NB4 (cell line): ENCODE measurements around the gene SCMH1.

ENCODE experiments used
- DNase-seq: peaks from one replicate; pipeline ENCODE4 v3.0.0; 2010; ENCODE audit warnings: low read depth
- H3K4me3 ChIP-seq: one replicate; pipeline ENCODE4 v1.5.1; 2011; ENCODE audit warnings: mild to moderate bottlenecking, low read depth, low read length, moderate library complexity
- MYC ChIP-seq: IDR thresholded peaks from 2 replicates; pipeline ENCODE4 v1.6.1; 2011; ENCODE audit warnings: low read depth, low read length
- POLR2A ChIP-seq: IDR thresholded peaks from 2 replicates; pipeline ENCODE4 v1.6.1; 2011; ENCODE audit warnings: mild to moderate bottlenecking; ENCODE audit not compliant: insufficient read length; ENCODE audit errors: extremely low read depth
- TF ChIP-seq, protein P1 (sequence below): IDR thresholded peaks from 2 replicates; pipeline ENCODE4 v1.6.1; 2011; ENCODE audit warnings: low read depth, low read length
- TF ChIP-seq, protein P2 (sequence below): IDR thresholded peaks from one replicate; pipeline ENCODE4 v1.5.1; 2012; ENCODE audit warnings: low read depth, low read length

Gene SCMH1

DNA sequence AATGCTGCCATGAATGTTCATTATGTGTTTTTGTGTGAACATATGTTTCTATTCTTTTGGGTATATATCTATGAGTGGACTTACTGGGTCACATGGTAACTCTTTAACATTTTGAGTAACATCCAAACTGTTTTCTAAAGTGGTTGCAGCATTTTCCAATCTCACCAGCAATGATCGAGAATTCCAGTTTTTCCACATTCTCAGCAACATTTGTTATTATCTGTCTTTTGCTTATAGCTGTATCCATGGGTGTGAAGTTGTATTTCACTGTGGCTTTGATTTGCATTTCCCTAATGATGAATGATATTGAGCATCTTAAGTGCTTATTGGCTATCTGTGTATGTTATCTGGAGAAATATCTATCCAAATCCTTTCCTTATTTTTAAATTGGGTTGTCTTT, 131.4 kb downstream of the SCMH1 start:
- H3K4me3 ChIP-seq, result no peak overlapping the region
- TF ChIP-seq, protein P1, sequence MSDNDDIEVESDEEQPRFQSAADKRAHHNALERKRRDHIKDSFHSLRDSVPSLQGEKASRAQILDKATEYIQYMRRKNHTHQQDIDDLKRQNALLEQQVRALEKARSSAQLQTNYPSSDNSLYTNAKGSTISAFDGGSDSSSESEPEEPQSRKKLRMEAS, result no peak
- TF ChIP-seq POLR2A (no peak), MYC (no peak)
- TF ChIP-seq, protein P2, sequence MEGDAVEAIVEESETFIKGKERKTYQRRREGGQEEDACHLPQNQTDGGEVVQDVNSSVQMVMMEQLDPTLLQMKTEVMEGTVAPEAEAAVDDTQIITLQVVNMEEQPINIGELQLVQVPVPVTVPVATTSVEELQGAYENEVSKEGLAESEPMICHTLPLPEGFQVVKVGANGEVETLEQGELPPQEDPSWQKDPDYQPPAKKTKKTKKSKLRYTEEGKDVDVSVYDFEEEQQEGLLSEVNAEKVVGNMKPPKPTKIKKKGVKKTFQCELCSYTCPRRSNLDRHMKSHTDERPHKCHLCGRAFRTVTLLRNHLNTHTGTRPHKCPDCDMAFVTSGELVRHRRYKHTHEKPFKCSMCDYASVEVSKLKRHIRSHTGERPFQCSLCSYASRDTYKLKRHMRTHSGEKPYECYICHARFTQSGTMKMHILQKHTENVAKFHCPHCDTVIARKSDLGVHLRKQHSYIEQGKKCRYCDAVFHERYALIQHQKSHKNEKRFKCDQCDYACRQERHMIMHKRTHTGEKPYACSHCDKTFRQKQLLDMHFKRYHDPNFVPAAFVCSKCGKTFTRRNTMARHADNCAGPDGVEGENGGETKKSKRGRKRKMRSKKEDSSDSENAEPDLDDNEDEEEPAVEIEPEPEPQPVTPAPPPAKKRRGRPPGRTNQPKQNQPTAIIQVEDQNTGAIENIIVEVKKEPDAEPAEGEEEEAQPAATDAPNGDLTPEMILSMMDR, result no peak
- DNase-seq, result no peak

DNA sequence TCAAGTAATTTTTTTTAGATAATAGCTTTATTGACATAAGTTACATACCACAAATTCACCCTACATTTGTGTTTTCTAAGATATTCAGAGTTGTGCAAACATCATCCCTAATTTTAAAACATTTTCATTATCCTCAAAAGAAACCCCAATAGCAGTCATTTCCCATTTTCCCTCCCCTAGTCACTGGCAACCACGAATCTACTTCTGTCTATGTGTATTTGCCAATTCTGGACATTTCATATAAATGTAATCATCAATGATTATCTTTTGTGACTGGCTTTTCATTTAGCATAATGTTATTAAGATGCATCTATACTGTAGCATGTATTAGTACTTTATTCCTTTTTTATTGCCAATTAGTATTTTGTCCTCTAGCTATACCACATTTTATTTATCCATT, 131.8 kb downstream of the SCMH1 start:
- H3K4me3 ChIP-seq, result no peak overlapping the region
- DNase-seq, result no peak
- TF ChIP-seq, protein P2, result no peak
- no peak for TF ChIP-seq POLR2A
- TF ChIP-seq MYC, result no peak
- TF ChIP-seq, protein P1, result no peak

DNA sequence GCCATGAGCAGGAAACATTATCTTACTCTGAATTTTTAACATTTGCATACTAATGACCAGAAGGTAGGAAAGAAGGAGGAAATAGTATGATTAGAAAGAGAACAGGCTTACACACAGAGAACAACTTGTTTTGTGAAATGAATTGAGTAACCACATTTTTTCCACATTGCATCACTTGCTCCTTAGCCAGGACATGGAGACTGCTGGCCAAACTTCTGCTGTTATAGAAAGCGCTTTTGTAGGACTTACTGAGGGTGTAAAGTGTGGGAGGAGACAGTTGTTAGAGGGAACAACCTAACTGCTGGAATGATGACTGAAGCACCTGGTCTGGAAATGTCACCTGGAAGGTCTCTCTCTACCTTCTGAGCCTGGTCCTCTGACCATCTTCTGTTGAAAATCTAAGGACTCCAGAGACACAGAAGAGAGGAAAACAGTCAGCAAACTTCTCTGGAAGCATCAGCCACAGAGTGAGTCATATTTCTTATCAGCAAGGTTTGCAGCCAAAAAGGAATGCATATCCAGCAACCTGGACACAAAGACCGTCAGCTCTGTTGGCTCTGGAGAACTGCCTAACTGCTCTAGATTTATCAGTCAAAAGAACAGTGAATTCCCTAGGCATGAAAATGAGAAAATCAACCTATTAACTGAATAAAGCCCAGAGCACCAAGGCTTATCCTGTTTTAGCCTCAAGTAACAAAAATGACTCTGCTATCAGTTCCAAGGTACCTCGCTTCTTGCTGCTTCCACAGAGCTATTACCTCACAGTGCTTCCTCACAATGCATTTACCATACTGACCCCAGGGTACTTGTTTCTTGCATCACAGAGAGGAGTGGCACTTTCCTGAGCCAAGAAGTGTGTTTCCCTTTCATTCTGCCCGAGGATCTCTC, 132.6 kb downstream of the SCMH1 start:
- no peak overlapping the region for H3K4me3 ChIP-seq
- TF ChIP-seq, protein P2, result no peak
- TF ChIP-seq, protein P1, result no peak
- TF ChIP-seq POLR2A, result no peak
- no peak for TF ChIP-seq MYC
- peak; percentile 61 for DNase-seq

DNA sequence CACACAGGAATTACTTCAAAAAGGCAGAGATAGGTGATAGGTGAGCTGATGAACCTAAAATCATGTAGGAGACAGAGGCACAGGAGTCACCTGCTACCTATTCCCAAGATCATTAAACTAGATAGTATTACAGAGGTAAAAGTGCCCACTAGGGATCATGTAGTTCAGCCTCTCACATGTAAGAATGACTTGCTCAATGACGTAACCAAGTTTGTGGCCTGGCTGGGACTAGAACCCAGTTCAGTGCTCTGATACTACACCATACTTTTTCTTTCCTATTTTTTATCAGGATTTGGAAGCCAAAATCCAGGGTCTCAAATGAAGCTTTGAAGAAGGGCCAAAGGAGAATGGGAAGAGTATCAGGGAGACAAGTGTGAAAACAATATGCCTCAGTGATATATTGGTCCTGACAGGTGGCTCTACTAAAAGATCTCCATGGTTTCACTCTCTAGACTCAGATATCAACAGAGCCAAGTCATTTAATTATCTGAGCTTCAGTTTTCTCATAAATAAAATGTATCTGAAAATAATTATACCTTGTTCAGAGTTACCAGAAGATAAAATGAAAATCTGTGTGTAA, 133.3 kb downstream of the SCMH1 start:
- H3K4me3 ChIP-seq, result no peak overlapping the region
- no peak for TF ChIP-seq MYC
- no peak for TF ChIP-seq POLR2A
- TF ChIP-seq, protein P1, result no peak
- TF ChIP-seq, protein P2, result no peak
- peak; percentile 19 for DNase-seq

DNA sequence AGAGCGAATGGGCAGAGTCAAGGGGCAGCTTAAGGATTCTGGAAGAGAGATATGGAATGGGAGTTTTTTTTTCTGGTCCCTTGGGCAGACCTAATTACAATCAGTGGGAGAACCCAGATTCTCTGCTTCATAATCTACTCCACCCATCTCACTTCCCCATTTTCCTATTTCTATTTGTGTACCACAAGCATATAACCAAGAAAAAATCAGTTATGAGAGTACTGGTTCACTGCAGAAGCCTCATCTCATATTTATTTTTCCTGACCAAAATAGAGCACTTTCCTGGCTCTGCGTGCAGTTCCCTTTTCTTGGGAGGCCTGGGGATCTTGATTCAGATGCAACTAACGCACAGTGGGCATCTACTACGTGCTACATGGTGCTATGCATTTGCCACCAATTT, 138.3 kb downstream of the SCMH1 start:
- peak; percentile 8 for DNase-seq
- no peak for TF ChIP-seq MYC
- no peak overlapping the region for H3K4me3 ChIP-seq

DNA sequence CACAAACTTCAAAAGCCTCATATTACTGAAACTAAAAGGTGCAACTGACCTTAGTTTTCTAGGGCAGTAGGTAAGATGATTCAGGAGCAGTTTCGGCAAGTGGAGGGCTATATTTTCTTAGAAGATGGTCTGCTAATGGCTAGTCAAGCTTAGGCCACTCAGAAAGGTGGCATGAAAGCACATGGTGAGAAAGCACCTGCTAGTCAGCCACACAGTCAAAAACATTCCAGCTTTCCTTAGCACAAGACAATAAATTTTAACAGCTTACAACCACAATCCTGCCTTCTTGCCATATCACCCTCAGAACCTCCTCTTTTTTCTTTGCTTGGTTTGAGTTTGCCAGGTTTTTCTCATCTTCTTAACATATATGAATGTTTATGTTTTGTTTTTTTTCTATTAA, 139.5 kb downstream of the SCMH1 start:
- no peak overlapping the region for H3K4me3 ChIP-seq
- no peak for DNase-seq
- no peak for TF ChIP-seq POLR2A
- TF ChIP-seq, protein P1, result no peak
- TF ChIP-seq, protein P2, result no peak
- no peak for TF ChIP-seq MYC
